PC-9 (cell line): ENCODE data around the gene IP6K1. TPM values are rescaled to one million over a fixed set of nuclear protein-coding genes. Genes with fewer than 3 reads are reported as not detected.

ENCODE experiments used
- BruUV-seq: library from RNA; stranded (reverse); fragments of 400-500 nt; replicated peaks from 2 replicates; lab custom pipeline; 2021; lab: Mats Ljungman, UMichigan
- CTCF ChIA-PET: fragments of 300-600 bp; sonication (Branson Sonifier 250); formaldehyde crosslinking; loops from one replicate; lab custom pipeline; 2022; ENCODE audit warnings: antibody characterized with exemption; lab: Charles Lee
- POLR2A ChIA-PET: fragments of 300-600 bp; sonication (Branson Sonifier 250); formaldehyde crosslinking; loops from one replicate; lab custom pipeline; 2022; ENCODE audit warnings: antibody characterized with exemption; ENCODE audit not compliant: unreplicated experiment; lab: Charles Lee
- DNase-seq, 2 experiments: peaks; one replicate each; pipeline versions ENCODE4 v3.0.0 to v3.0.0-alpha.2; 2015 to 2022; ENCODE audit warnings: mixed read lengths in 1 of 2
- H2AFZ ChIP-seq: fragments of 200-600 bp; sonication (generic); 2 replicates; pipeline ENCODE4 v1.8.1; 2017; ENCODE audit warnings: antibody characterized with exemption
- H3F3A ChIP-seq: fragments of 200-600 bp; sonication (generic); 2 replicates; pipeline ENCODE4 v1.8.1; 2017; ENCODE audit warnings: antibody characterized with exemption, mild to moderate bottlenecking, low read depth; ENCODE audit not compliant: insufficient read depth
- H3K27ac ChIP-seq: fragments of 200-600 bp; sonication (generic); 2 replicates; pipeline ENCODE4 v1.6.1; 2016; ENCODE audit warnings: mixed run types
- H3K27me3 ChIP-seq: fragments of 200-600 bp; sonication (generic); 2 replicates; pipeline ENCODE4 v1.6.1; 2016; ENCODE audit warnings: low read depth, mixed run types; ENCODE audit not compliant: insufficient read depth
- H3K36me3 ChIP-seq: fragments of 200-600 bp; sonication (generic); 2 replicates; pipeline ENCODE4 v1.6.1; 2016; ENCODE audit warnings: low read depth, mixed run types
- H3K4me1 ChIP-seq: fragments of 200-600 bp; sonication (generic); replicated peaks from 2 replicates; pipeline ENCODE4 v1.6.1; 2016; ENCODE audit warnings: mixed run types; ENCODE audit not compliant: insufficient read depth
- H3K4me2 ChIP-seq: fragments of 200-600 bp; sonication (generic); 2 replicates; pipeline ENCODE4 v1.6.1; 2017; ENCODE audit warnings: mixed run types
- H3K4me3 ChIP-seq: fragments of 200-600 bp; sonication (generic); 2 replicates; pipeline ENCODE4 v1.6.1; 2016; ENCODE audit warnings: mixed run types
- H3K79me2 ChIP-seq: fragments of 200-600 bp; sonication (generic); 2 replicates; pipeline ENCODE4 v1.6.1; 2017; ENCODE audit warnings: low read depth, mixed run types
- H3K9me2 ChIP-seq: fragments of 200-600 bp; sonication (generic); 2 replicates; pipeline ENCODE4 v1.8.1; 2017; ENCODE audit warnings: mild to moderate bottlenecking; ENCODE audit not compliant: insufficient read depth
- H3K9me3 ChIP-seq: fragments of 200-600 bp; sonication (generic); 2 replicates; pipeline ENCODE4 v1.8.1; 2016; ENCODE audit warnings: low read depth; ENCODE audit not compliant: insufficient read depth
- H4K20me1 ChIP-seq: fragments of 200-600 bp; sonication (generic); 2 replicates; pipeline ENCODE4 v1.8.1; 2017; ENCODE audit not compliant: insufficient read depth
- EZH2 ChIP-seq: fragments of 200-600 bp; sonication (generic); IDR thresholded peaks from 2 replicates; pipeline ENCODE4 v1.8.0; 2017; ENCODE audit warnings: antibody characterized with exemption, low read depth
- intact Hi-C: fragments of 100-400 bp; cut with micrococcal nuclease; formaldehyde crosslinking; loops from one replicate; pipeline ENCODE4 v1.10.0; 2022; ENCODE audit not compliant: unreplicated experiment
- total RNA-seq: library from RNA; stranded (reverse); gene quantifications from 2 replicates; pipeline ENCODE4 v1.2.3, GENCODE V29; 2021
- TF ChIP-seq, protein P1 (sequence below): fragments of 200-600 bp; sonication (generic); conservative IDR thresholded peaks from 2 replicates; pipeline ENCODE4 v1.6.1; 2017; ENCODE audit warnings: mixed run types, antibody characterized with exemption, mild to moderate bottlenecking, moderate library complexity

The IP6K1 gene
- total RNA-seq, 1 experiment from 2014 or later, result 32.9 TPM

DNA sequence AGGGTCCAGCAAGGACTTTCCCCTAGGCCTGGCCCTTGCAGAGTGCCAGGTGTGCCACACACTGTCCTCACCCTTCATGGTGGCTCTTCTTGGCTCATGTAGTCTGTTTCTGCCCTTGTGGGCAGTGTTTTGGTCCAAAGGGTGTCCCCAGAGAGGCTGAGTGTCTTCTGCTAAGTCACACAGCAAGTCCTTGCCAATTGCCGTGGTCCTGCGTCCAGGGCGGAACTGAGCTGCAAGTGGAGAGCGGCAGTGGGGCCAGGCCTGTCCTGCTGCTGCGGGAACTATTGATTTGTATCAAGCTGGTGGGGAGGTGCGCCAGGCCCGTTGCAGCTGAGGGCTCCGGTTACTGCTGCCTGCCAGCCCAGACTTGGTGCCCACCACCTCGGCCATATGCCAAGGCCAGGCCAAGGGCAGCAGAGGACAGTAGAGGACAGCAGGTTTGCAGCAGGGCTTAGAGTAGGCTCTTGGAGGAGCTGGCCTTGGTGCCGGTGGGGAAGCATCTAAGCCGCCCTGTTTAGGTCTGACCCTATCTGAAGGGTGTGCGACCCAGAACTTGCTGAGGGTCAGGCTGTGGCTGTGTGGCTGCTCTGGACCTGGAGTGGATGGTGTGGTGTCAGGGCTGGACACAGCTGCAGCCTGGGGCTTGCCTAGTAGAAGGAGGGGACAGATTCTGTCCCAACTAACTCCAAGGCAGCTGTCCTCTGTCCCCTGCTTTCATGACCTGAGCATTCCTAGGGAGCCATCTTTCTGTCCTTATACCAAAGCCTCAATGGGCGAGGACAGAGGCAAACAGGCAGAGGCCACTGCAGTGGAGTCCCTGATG, 71.4 kb downstream of the IP6K1 start:
- H3K4me3 ChIP-seq, result no peak overlapping the region
- BruUV-seq, result no TSS peak
- intact Hi-C loops, result loop anchor here (10.0 kb wide), 1 partner anchor 390 kb away; no protein-coding TSS in a partner anchor
- no peaks in the 10 kb centered on the region for H3K27me3 ChIP-seq
- ChIA-PET CTCF (no interaction called here), POLR2A (no interaction called here)
- H3K4me1 ChIP-seq, result no peaks in the 10 kb centered on the region
- no peak overlapping the region for H3K4me2 ChIP-seq
- peaks cover 8% of the 10 kb centered on the region; the same call in 1 of the 2 replicates for H3F3A ChIP-seq
- no peaks in the 10 kb centered on the region for H3K36me3 ChIP-seq
- H2AFZ ChIP-seq, result no peak overlapping the region
- no peaks in the 10 kb centered on the region for H4K20me1 ChIP-seq
- no peaks in the 10 kb centered on the region for H3K9me2 ChIP-seq
- no peak for DNase-seq
- no peak overlapping the region for H3K27ac ChIP-seq
- H3K79me2 ChIP-seq, result no peaks in the 10 kb centered on the region
- no peaks in the 10 kb centered on the region for H3K9me3 ChIP-seq
- TF ChIP-seq EZH2, result no peak
- TF ChIP-seq, protein P1, sequence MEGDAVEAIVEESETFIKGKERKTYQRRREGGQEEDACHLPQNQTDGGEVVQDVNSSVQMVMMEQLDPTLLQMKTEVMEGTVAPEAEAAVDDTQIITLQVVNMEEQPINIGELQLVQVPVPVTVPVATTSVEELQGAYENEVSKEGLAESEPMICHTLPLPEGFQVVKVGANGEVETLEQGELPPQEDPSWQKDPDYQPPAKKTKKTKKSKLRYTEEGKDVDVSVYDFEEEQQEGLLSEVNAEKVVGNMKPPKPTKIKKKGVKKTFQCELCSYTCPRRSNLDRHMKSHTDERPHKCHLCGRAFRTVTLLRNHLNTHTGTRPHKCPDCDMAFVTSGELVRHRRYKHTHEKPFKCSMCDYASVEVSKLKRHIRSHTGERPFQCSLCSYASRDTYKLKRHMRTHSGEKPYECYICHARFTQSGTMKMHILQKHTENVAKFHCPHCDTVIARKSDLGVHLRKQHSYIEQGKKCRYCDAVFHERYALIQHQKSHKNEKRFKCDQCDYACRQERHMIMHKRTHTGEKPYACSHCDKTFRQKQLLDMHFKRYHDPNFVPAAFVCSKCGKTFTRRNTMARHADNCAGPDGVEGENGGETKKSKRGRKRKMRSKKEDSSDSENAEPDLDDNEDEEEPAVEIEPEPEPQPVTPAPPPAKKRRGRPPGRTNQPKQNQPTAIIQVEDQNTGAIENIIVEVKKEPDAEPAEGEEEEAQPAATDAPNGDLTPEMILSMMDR, result no peak

- Histone ChIP-seq H3F3A (peaks cover 8% of the 10 kb centered on the region; the same call in 1 of the 2 replicates), H3K36me3 (no peaks in the 10 kb centered on the region), H3K27me3 (no peaks in the 10 kb centered on the region), H3K79me2 (no peaks in the 10 kb centered on the region), H3K4me2 (no peak overlapping the region), H3K9me3 (no peaks in the 10 kb centered on the region), H3K4me1 (no peaks in the 10 kb centered on the region), H3K9me2 (no peaks in the 10 kb centered on the region), H2AFZ (no peak overlapping the region), H3K4me3 (no peak overlapping the region), H4K20me1 (no peaks in the 10 kb centered on the region), H3K27ac (no peak overlapping the region)
- TF ChIP-seq, protein P1, result no peak
- TF ChIP-seq EZH2, result no peak
- DNase-seq, result no peak
- CTCF ChIA-PET, result no interaction called here
- no TSS peak for BruUV-seq
- intact Hi-C loops, result loop anchor here (10.0 kb wide), 1 partner anchor 391 kb away; no protein-coding TSS in a partner anchor
- POLR2A ChIA-PET, result no interaction called here
Observed at GRCh38 chr3:49713336-49714105, 72.8 kb downstream of the IP6K1 start.

- peaks cover 8% of the 10 kb centered on the region; the same call in 1 of the 2 replicates for H3F3A ChIP-seq
- no peaks in the 10 kb centered on the region for H3K9me3 ChIP-seq
- no peak overlapping the region for H2AFZ ChIP-seq
- H3K9me2 ChIP-seq, result no peaks in the 10 kb centered on the region
- H3K27me3 ChIP-seq, result no peaks in the 10 kb centered on the region
- POLR2A ChIA-PET, result no interaction called here
- no peaks in the 10 kb centered on the region for H3K36me3 ChIP-seq
- H3K4me3 ChIP-seq, result no peak overlapping the region
- no peaks in the 10 kb centered on the region for H3K79me2 ChIP-seq
- intact Hi-C loops, result loop anchor here (10.0 kb wide), 1 partner anchor 392 kb away; no protein-coding TSS in a partner anchor
- no peak overlapping the region for H3K27ac ChIP-seq
- DNase-seq, result no peak
- TF ChIP-seq, protein P1, result no peak
- TF ChIP-seq EZH2, result no peak
- CTCF ChIA-PET, result interaction anchor here (0.6 kb wide), 1 partner anchor 89 kb away, joined by 4 read pairs; no protein-coding TSS in a partner anchor
- no TSS peak for BruUV-seq
- H4K20me1 ChIP-seq, result no peaks in the 10 kb centered on the region
- H3K4me1 ChIP-seq, result no peaks in the 10 kb centered on the region
- H3K4me2 ChIP-seq, result no peak overlapping the region
Observed at GRCh38 chr3:49712631-49713317, 73.6 kb downstream of the IP6K1 start.
